GM12878 (cell line): Measurements from ENCODE around the gene SHLD1. TPM values are rescaled to one million over a fixed set of nuclear protein-coding genes. Genes with fewer than 3 reads are reported as not detected.

ENCODE experiments used
- ATAC-seq: fragments of 200-7000 bp; cut with Tn5 transposase; 3 replicates; pipeline ENCODE4 v1.9.1; 2020; ENCODE audit warnings: mild to moderate bottlenecking, moderate library complexity
- BruUV-seq: library from RNA; stranded (reverse); fragments of 400-500 nt; replicated peaks from 2 replicates; lab custom pipeline; 2021; lab: Mats Ljungman, UMichigan
- CTCF ChIA-PET: fragments of 300-600 bp; sonication (Branson Sonifier 250); formaldehyde crosslinking; extraction: SDS; loops from one replicate; lab custom pipeline; 2021; ENCODE audit warnings: inconsistent platforms; lab: Yijun Ruan, JAX
- POLR2A ChIA-PET: fragments of 350-600 bp; formaldehyde crosslinking; extraction: SDS; loops from one replicate; lab custom pipeline; 2021; ENCODE audit warnings: inconsistent platforms; lab: Charles Lee
- RAD21 ChIA-PET: fragments of 300-600 bp; sonication (Branson Sonifier 250); formaldehyde crosslinking; loops from one replicate; lab custom pipeline; 2023; ENCODE audit warnings: antibody characterized with exemption; ENCODE audit not compliant: unreplicated experiment; lab: Charles Lee
- SMC1A ChIA-PET: fragments of 300-600 bp; sonication (Branson Sonifier 250); formaldehyde crosslinking; loops from one replicate; lab custom pipeline; 2023; ENCODE audit not compliant: unreplicated experiment, uncharacterized antibody; lab: Charles Lee
- DNase-seq: peaks from one replicate; pipeline ENCODE4 v3.0.0-alpha.2; 2011; ENCODE audit warnings: low read depth, low spot score
- FAIRE-seq: peaks from 3 replicates; lab custom pipeline; 2011; peaks lifted over from hg19 to GRCh38; lab: Jason Lieb, UNC
- H2AFZ ChIP-seq: 2 replicates; pipeline ENCODE4 v1.6.0; 2011; ENCODE audit warnings: low read depth, low read length, control low read depth; ENCODE audit not compliant: control insufficient read depth
- H3K27ac ChIP-seq: 2 replicates; pipeline ENCODE4 v1.5.1; 2011; ENCODE audit warnings: control low read depth; ENCODE audit not compliant: control insufficient read depth, insufficient read depth
- H3K27me3 ChIP-seq, 2 experiments: replicated peaks in 1 of 2; 2 replicates each; pipeline versions ENCODE4 v1.6.0 to v1.6.1; 2011; ENCODE audit warnings: low read length in 1 of 2; ENCODE audit not compliant: control insufficient read depth in 2 of 2, insufficient read depth in 2 of 2
- H3K36me3 ChIP-seq, 2 experiments: 2 replicates each; pipeline ENCODE4 v1.5.1; 2011; ENCODE audit warnings: low read length in 1 of 2; ENCODE audit not compliant: control insufficient read depth in 2 of 2, insufficient read depth in 2 of 2
- H3K4me1 ChIP-seq: 2 replicates; pipeline ENCODE4 v1.6.1; 2011; ENCODE audit warnings: mild to moderate bottlenecking, low read length, moderate library complexity, mixed read lengths; ENCODE audit not compliant: control insufficient read depth, insufficient read depth
- H3K4me2 ChIP-seq: 2 replicates; pipeline ENCODE4 v1.6.0; 2011; ENCODE audit warnings: control low read depth; ENCODE audit not compliant: control insufficient read depth, insufficient read depth
- H3K4me3 ChIP-seq: fragments of 200-600 bp; sonication (generic); 2 replicates; pipeline ENCODE4 v1.5.1; 2016
- H3K79me2 ChIP-seq: 2 replicates; pipeline ENCODE4 v1.6.0; 2011; ENCODE audit warnings: low read length; ENCODE audit not compliant: control insufficient read depth, insufficient read depth
- H3K9ac ChIP-seq: 2 replicates; pipeline ENCODE4 v1.8.0; 2011; ENCODE audit warnings: low read length, control low read depth, mixed read lengths; ENCODE audit not compliant: control insufficient read depth, insufficient read depth
- H3K9me3 ChIP-seq: replicated peaks from 3 replicates; pipeline ENCODE4 v1.5.1; 2011; ENCODE audit warnings: mild to moderate bottlenecking, low read length; ENCODE audit not compliant: control insufficient read depth, insufficient read depth
- H4K20me1 ChIP-seq: 2 replicates; pipeline ENCODE4 v1.6.0; 2011; ENCODE audit not compliant: control insufficient read depth, insufficient read depth
- CUX1 ChIP-seq: IDR thresholded peaks from 2 replicates; pipeline ENCODE4 v1.6.1; 2012; ENCODE audit warnings: improper control_type of control experiment, low read depth, low read length; ENCODE audit not compliant: insufficient replicate concordance
- NR2C2 ChIP-seq: IDR thresholded peaks from 2 replicates; pipeline ENCODE4 v1.6.1; 2011; ENCODE audit warnings: borderline replicate concordance, low read depth; ENCODE audit not compliant: control insufficient read depth, insufficient read length
- NRF1 ChIP-seq: conservative IDR thresholded peaks from 2 replicates; pipeline ENCODE4 v1.6.1; 2011; ENCODE audit warnings: mild to moderate bottlenecking, low read depth, low read length, improper control_type of control experiment
- RBBP5 ChIP-seq: fragments of 200-600 bp; sonication (generic); conservative IDR thresholded peaks from 2 replicates; pipeline ENCODE4 v1.6.1; 2016
- SMC3 ChIP-seq: IDR thresholded peaks from 2 replicates; pipeline ENCODE4 v1.6.1; 2011; ENCODE audit warnings: low read length, improper control_type of control experiment, borderline replicate concordance
- TARDBP ChIP-seq: IDR thresholded peaks from 2 replicates; pipeline ENCODE4 v1.6.1; 2016; ENCODE audit warnings: borderline replicate concordance
- ZNF207 ChIP-seq: fragments of 450-650 bp; IDR thresholded peaks from 2 replicates; pipeline ENCODE4 v1.6.1; 2014; ENCODE audit warnings: antibody characterized with exemption, mild to moderate bottlenecking, borderline replicate concordance
- WGBS: methylation state at CpG from one replicate; pipeline ENCODE4 v1.1.6; 2016; ENCODE audit warnings: low lambda C conversion rate; ENCODE audit not compliant: insufficient replicate concordance, insufficient coverage; ENCODE audit errors: missing lambda C conversion rate; 5-methylcytosine and 5-hydroxymethylcytosine counted together
- in situ Hi-C: fragments of 300-500 bp; cut with MboI; formaldehyde crosslinking; loops from 9 replicates; pipeline ENCODE4 v1.14.3; 2018; ENCODE audit warnings: mixed read lengths
- intact Hi-C: fragments of 100-400 bp; cut with micrococcal nuclease; formaldehyde crosslinking; loops from one replicate; pipeline ENCODE4 v1.14.2; 2022; ENCODE audit not compliant: unreplicated experiment
- polyA plus RNA-seq, 11 experiments: library from polyadenylated mRNA; depleted of rRNA in 4 of 11; unstranded in 6 of 11; stranded (reverse) in 5 of 11; fragments of >200 nt; fragmentation: Nextera tagmentation in 4 of 11; fragmentation: Illumina TruSeq in 1 of 11; extraction: Ambion mirVana in 4 of 11; extraction: Trizol in 1 of 11; gene quantifications; 1 replicate in 1 of 11; 2 replicates in 10 of 11; pipeline versions ENCODE4 v1.2.1 to v1.2.3, GENCODE V29; 2011 to 2016; ENCODE audit warnings: inconsistent platforms in 2 of 11, missing spikeins in 2 of 11, low read depth in 1 of 11
- total RNA-seq, 4 experiments: library from RNA; depleted of rRNA in 3 of 4; stranded (reverse); fragments of >200 nt in 3 of 4; fragmentation: Illumina TruSeq in 1 of 4; extraction: Trizol in 1 of 4; gene quantifications; 2 replicates each; pipeline versions ENCODE4 v1.2.1 to v1.2.3, GENCODE V29; 2013 to 2021
- TF ChIP-seq, protein P1 (sequence below): IDR thresholded peaks from 2 replicates; pipeline ENCODE4 v1.6.1; 2011; ENCODE audit warnings: low read depth, low read length, improper control_type of control experiment, borderline replicate concordance
- TF ChIP-seq, protein P2 (sequence below): IDR thresholded peaks from 2 replicates; pipeline ENCODE4 v1.6.1; 2011; ENCODE audit warnings: mild to moderate bottlenecking, low read depth, low read length, moderate library complexity; ENCODE audit not compliant: insufficient replicate concordance
- TF ChIP-seq, protein P3 (sequence below): fragments of 450-650 bp; IDR thresholded peaks from 2 replicates; pipeline ENCODE4 v1.6.1; 2016; ENCODE audit warnings: mild to moderate bottlenecking, moderate library complexity, borderline replicate concordance

The SHLD1 gene
- total and polyA plus RNA-seq, 10 of the 15 experiments (the other 5 are each of a cell fraction or from before 2014, with no cell fraction given) = 10.8 to 70.9 (median 25.4) TPM

GRCh38 chr20:5705827-5706226 lies 44.4 kb upstream of the SHLD1 start:
- DNase-seq (no peak), FAIRE-seq (no peak), ATAC-seq (no peak)
- intact Hi-C loops = no loop called here
- Histone ChIP-seq H3K79me2 (no peaks in the 10 kb centered on the region), H2AFZ (no peak overlapping the region), H3K9ac (no peak overlapping the region), H4K20me1 (no peaks in the 10 kb centered on the region), H3K4me1 (no peaks in the 10 kb centered on the region), H3K36me3 (no peaks in the 10 kb centered on the region), H3K27me3 (no peaks in the 10 kb centered on the region), H3K4me3 (no peak overlapping the region), H3K9me3 (no peaks in the 10 kb centered on the region), H3K27ac (no peak overlapping the region), H3K4me2 (no peak overlapping the region)
- 91% methylated on average over 6 of the region's 6 CpGs for WGBS
- ChIA-PET SMC1A (interaction anchor here (0.9 kb wide), 1 partner anchor 26 kb away, joined by 3 read pairs; no protein-coding TSS in a partner anchor), POLR2A (interaction anchor here (0.7 kb wide), 1 partner anchor 71 kb away, joined by 4 read pairs; no protein-coding TSS in a partner anchor), CTCF (interaction anchor here (0.6 kb wide), 1 partner anchor 21 kb away, joined by 3 read pairs; no protein-coding TSS in a partner anchor), RAD21 (no interaction called here)
- BruUV-seq = no TSS peak
- TF ChIP-seq SMC3 (no peak), NR2C2 (no peak), NRF1 (no peak), RBBP5 (no peak), ZNF207 (no peak), TARDBP (no peak), CUX1 (no peak)
- TF ChIP-seq, protein P1, sequence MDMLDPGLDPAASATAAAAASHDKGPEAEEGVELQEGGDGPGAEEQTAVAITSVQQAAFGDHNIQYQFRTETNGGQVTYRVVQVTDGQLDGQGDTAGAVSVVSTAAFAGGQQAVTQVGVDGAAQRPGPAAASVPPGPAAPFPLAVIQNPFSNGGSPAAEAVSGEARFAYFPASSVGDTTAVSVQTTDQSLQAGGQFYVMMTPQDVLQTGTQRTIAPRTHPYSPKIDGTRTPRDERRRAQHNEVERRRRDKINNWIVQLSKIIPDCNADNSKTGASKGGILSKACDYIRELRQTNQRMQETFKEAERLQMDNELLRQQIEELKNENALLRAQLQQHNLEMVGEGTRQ = no peak
- TF ChIP-seq, protein P2, sequence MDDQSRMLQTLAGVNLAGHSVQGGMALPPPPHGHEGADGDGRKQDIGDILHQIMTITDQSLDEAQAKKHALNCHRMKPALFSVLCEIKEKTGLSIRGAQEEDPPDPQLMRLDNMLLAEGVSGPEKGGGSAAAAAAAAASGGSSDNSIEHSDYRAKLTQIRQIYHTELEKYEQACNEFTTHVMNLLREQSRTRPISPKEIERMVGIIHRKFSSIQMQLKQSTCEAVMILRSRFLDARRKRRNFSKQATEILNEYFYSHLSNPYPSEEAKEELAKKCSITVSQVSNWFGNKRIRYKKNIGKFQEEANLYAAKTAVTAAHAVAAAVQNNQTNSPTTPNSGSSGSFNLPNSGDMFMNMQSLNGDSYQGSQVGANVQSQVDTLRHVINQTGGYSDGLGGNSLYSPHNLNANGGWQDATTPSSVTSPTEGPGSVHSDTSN = no peak
- TF ChIP-seq, protein P3, sequence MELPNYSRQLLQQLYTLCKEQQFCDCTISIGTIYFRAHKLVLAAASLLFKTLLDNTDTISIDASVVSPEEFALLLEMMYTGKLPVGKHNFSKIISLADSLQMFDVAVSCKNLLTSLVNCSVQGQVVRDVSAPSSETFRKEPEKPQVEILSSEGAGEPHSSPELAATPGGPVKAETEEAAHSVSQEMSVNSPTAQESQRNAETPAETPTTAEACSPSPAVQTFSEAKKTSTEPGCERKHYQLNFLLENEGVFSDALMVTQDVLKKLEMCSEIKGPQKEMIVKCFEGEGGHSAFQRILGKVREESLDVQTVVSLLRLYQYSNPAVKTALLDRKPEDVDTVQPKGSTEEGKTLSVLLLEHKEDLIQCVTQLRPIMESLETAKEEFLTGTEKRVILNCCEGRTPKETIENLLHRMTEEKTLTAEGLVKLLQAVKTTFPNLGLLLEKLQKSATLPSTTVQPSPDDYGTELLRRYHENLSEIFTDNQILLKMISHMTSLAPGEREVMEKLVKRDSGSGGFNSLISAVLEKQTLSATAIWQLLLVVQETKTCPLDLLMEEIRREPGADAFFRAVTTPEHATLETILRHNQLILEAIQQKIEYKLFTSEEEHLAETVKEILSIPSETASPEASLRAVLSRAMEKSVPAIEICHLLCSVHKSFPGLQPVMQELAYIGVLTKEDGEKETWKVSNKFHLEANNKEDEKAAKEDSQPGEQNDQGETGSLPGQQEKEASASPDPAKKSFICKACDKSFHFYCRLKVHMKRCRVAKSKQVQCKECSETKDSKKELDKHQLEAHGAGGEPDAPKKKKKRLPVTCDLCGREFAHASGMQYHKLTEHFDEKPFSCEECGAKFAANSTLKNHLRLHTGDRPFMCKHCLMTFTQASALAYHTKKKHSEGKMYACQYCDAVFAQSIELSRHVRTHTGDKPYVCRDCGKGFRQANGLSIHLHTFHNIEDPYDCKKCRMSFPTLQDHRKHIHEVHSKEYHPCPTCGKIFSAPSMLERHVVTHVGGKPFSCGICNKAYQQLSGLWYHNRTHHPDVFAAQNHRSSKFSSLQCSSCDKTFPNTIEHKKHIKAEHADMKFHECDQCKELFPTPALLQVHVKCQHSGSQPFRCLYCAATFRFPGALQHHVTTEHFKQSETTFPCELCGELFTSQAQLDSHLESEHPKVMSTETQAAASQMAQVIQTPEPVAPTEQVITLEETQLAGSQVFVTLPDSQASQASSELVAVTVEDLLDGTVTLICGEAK = no peak
- in situ Hi-C loops = no loop called here
